Rectal smooth muscle tissue (tissue), 1 donor: ENCODE measurements around the gene PKD1L1.

Experiments
- H3K27ac ChIP-seq: one replicate; pipeline ENCODE4 v1.7.0; 2013; ENCODE audit warnings: low read depth, low read length, inconsistent platforms
- H3K27me3 ChIP-seq: one replicate; pipeline ENCODE4 v1.7.0; 2013; ENCODE audit warnings: low read length; ENCODE audit not compliant: control insufficient read depth, insufficient read depth
- H3K36me3 ChIP-seq: one replicate; pipeline ENCODE4 v1.7.0; 2013; ENCODE audit warnings: low read length; ENCODE audit not compliant: control insufficient read depth, insufficient read depth
- H3K4me1 ChIP-seq: one replicate; pipeline ENCODE4 v1.7.0; 2013; ENCODE audit warnings: low read length; ENCODE audit not compliant: control insufficient read depth, insufficient read depth
- H3K4me3 ChIP-seq: one replicate; pipeline ENCODE4 v1.7.0; 2013; ENCODE audit warnings: low read length
- H3K9ac ChIP-seq: one replicate; pipeline ENCODE4 v1.7.0; 2013; ENCODE audit warnings: low read length

The PKD1L1 gene

DNA sequence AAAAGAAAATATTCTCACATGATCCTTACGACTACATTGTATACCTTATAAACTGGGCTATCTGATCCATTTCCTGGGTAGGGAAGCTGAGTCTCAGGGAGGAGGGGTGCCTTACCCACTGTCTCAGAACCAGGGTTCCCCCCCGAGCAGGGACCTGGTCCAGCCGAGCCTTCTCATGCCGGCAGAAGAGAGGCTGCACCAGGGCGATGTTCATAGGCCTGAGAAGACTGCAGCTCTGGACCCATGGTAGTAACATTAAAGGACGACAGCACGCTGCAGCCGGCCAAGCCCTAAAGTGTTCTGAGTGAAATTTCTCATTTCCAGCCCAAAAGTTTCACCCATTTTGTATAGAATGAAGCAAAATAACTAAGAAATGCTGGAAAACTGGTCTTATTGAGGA, 203.4 kb downstream of the PKD1L1 start:
- Histone ChIP-seq H3K27me3 (no peaks in the 10 kb centered on the region), H3K9ac (no peak overlapping the region), H3K36me3 (no peaks in the 10 kb centered on the region), H3K4me1 (no peaks in the 10 kb centered on the region), H3K27ac (no peak overlapping the region), H3K4me3 (no peak overlapping the region)

- no peak overlapping the region for H3K4me3 ChIP-seq
These were observed 204.2 kb downstream of the PKD1L1 start for GRCh38 chr7:47743965-47744591.

GRCh38 chr7:47741984-47742383, 206.3 kb downstream of the PKD1L1 start:
- Histone ChIP-seq H3K9ac (no peak overlapping the region), H3K4me1 (no peaks in the 10 kb centered on the region), H3K36me3 (no peaks in the 10 kb centered on the region), H3K4me3 (no peak overlapping the region), H3K27me3 (no peaks in the 10 kb centered on the region), H3K27ac (no peak overlapping the region)

More at GRCh38 chr7:47743965-47744591, 204.2 kb downstream of the PKD1L1 start:
- H3K27me3 ChIP-seq: no peaks in the 10 kb centered on the region
- H3K27ac ChIP-seq: no peak overlapping the region
- no peaks in the 10 kb centered on the region for H3K4me1 ChIP-seq
- no peaks in the 10 kb centered on the region for H3K36me3 ChIP-seq
- no peak overlapping the region for H3K9ac ChIP-seq

- H3K4me3 ChIP-seq: no peak overlapping the region
- no peaks in the 10 kb centered on the region for H3K4me1 ChIP-seq
- no peak overlapping the region for H3K9ac ChIP-seq
- no peaks in the 10 kb centered on the region for H3K36me3 ChIP-seq
- no peak overlapping the region for H3K27ac ChIP-seq
- H3K27me3 ChIP-seq: no peaks in the 10 kb centered on the region
These were observed 208.4 kb downstream of the PKD1L1 start for GRCh38 chr7:47739891-47740290.

DNA sequence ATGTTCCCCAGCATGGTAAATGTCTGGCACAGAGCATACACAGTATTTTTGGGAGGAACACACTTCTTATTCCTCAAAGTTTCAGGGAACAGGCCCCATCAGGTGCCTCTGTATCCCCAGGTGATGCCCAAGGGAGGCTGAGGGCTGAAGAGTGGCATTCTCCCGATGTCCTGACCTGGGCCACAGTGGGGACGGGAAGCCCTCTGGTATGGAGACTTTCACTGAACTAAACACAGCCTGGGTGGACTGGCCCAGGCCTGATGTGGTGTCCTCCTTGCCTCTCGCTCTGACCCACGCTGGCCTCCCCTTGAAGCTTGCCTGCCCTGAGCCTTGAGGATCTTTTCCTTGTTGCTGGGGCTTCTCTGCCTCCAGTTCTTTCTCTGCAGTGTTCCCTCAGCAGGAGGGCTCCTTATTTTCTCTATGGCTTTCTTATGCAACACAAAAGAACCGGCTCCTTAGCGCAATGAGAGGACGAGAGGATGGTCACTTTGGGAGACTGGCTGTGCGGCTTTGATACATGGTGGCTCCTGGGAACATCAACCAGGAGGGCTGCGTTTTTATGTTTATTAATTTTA, 208.9 kb downstream of the PKD1L1 start:
- Histone ChIP-seq H3K9ac (no peak overlapping the region), H3K36me3 (no peaks in the 10 kb centered on the region), H3K27ac (no peak overlapping the region), H3K27me3 (no peaks in the 10 kb centered on the region), H3K4me1 (no peaks in the 10 kb centered on the region), H3K4me3 (no peak overlapping the region)

GRCh38 chr7:47738563-47739166, 209.6 kb downstream of the PKD1L1 start:
- Histone ChIP-seq H3K36me3 (no peaks in the 10 kb centered on the region), H3K27me3 (no peaks in the 10 kb centered on the region), H3K4me1 (no peaks in the 10 kb centered on the region), H3K4me3 (no peak overlapping the region), H3K27ac (no peak overlapping the region), H3K9ac (no peak overlapping the region)

GRCh38 chr7:47737601-47738000, 210.7 kb downstream of the PKD1L1 start:
- Histone ChIP-seq H3K27me3 (no peaks in the 10 kb centered on the region), H3K4me1 (no peaks in the 10 kb centered on the region), H3K4me3 (no peak overlapping the region), H3K27ac (no peak overlapping the region), H3K9ac (no peak overlapping the region), H3K36me3 (no peaks in the 10 kb centered on the region)

DNA sequence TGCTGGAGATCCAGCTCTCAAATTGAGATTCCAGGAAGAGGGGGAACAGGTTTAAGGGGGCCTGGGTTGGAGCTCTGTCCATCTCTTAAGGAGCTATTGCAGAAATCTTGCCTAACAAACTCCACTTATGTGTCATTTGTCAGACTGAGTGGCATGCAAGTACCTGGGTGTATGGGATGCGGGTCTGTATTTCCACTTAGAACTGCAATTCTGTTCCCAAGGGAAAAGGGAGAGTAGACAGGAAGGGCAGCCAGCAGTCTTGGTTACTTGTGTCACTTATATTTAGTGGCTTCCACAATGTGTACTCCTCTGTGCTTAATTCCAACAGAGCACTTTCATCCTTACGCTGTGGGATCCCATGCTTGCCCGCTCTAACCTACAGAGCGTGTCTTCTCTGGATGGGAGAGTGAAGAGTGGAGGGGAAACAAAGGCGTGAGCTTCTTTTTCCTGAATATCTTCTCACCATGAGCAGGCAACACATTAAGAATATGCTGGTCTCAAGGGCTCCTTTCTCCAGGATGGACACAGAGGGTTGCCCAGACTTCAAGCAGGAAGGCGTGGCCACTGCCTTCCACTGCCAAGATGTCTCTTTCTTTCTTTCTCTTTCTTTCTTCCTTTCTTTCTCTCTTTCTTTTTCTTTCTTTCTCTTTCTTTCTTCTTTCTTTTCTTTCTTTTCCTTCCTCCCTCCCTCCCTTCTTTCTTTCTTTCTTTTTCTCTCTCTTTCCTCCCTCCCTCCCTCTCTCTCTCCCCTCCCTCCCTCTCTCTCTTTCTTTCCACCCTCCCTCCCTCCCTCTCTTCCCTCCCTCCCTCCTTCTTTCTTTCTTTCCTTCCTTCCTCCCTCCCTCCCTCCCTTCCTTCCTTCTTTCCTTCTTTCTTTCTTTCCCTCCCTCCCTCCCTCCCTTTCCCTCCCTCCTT, 212.6 kb downstream of the PKD1L1 start:
- Histone ChIP-seq H3K4me1 (no peaks in the 10 kb centered on the region), H3K27me3 (no peaks in the 10 kb centered on the region)

GRCh38 chr7:47734949-47735291, 213.3 kb downstream of the PKD1L1 start:
- no peaks in the 10 kb centered on the region for H3K27me3 ChIP-seq
- H3K4me1 ChIP-seq: no peaks in the 10 kb centered on the region
- H3K36me3 ChIP-seq: no peaks in the 10 kb centered on the region
- no peak overlapping the region for H3K27ac ChIP-seq
- H3K9ac ChIP-seq: no peak overlapping the region
- no peak overlapping the region for H3K4me3 ChIP-seq

More for the DNA sequence above, 212.6 kb downstream of the PKD1L1 start:
- H3K27ac ChIP-seq: no peak overlapping the region
- no peaks in the 10 kb centered on the region for H3K36me3 ChIP-seq
- H3K4me3 ChIP-seq: no peak overlapping the region
- H3K9ac ChIP-seq: no peak overlapping the region

DNA sequence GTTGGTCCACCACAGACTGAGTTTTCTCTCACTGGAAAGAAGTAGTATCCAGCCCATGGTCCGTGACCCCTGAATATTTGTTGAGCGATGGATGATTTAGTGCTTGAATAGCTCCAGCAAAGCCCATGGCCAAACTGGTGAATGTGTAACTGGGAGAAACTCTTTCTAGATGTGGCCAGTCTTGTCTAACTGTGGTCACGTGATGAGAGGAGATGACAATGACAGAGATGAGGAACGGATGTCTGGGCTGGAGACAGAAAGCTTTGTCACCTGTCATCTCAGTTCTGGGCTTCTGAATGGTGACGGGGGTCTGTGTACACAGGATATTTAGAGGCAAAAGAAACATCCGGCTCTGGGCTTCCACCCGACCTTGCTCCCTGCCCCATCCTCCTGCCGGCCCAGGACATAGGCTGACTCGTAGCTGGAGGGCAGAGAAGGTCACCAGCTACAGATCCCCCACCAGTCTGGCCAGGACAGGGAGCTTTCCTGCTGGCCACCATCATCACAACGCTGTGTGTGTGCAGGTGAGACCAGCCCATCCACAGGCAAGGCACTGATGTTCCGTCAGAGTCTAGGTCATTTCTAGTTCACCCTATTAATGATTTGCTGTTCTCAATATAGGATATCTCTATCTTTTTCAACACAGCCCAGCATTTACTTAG, 213.8 kb downstream of the PKD1L1 start:
- Histone ChIP-seq H3K4me1 (no peaks in the 10 kb centered on the region), H3K4me3 (no peak overlapping the region), H3K27me3 (no peaks in the 10 kb centered on the region), H3K27ac (no peak overlapping the region), H3K36me3 (no peaks in the 10 kb centered on the region), H3K9ac (no peak overlapping the region)

- Histone ChIP-seq H3K4me1 (no peaks in the 10 kb centered on the region), H3K9ac (no peak overlapping the region), H3K36me3 (no peaks in the 10 kb centered on the region), H3K27me3 (no peaks in the 10 kb centered on the region), H3K4me3 (no peak overlapping the region), H3K27ac (no peak overlapping the region)
These were observed 218.1 kb downstream of the PKD1L1 start for GRCh38 chr7:47730142-47730541.
